H9 (cell line): ENCODE results near the gene SLC5A12. TPM values are rescaled to one million over a fixed set of nuclear protein-coding genes. Genes with fewer than 3 reads are reported as not detected.

Experiments
- DNase-seq: peaks from one replicate; pipeline ENCODE4 v3.0.0-alpha.2; 2017
- H2AFZ ChIP-seq: one replicate; pipeline ENCODE4 v1.6.1; 2013; ENCODE audit warnings: mild to moderate bottlenecking, low read length, control low read depth, moderate library complexity
- H2AK5ac ChIP-seq: 2 replicates; pipeline ENCODE4 v1.6.1; 2013; ENCODE audit warnings: low read length, control low read depth, mixed read lengths; ENCODE audit not compliant: insufficient read length
- H2BK120ac ChIP-seq: one replicate; pipeline ENCODE4 v1.6.1; 2013; ENCODE audit warnings: low read depth, mild to moderate bottlenecking, low read length, control low read depth, inconsistent platforms; ENCODE audit not compliant: poor library complexity, severe bottlenecking
- H2BK12ac ChIP-seq: 2 replicates; pipeline ENCODE4 v1.6.1; 2013; ENCODE audit warnings: low read length, control low read depth, mixed read lengths, low read depth; ENCODE audit not compliant: insufficient read length
- H2BK15ac ChIP-seq: 2 replicates; pipeline ENCODE4 v1.6.1; 2013; ENCODE audit warnings: low read depth, low read length, control low read depth
- H2BK20ac ChIP-seq: one replicate; pipeline ENCODE4 v1.6.1; 2013; ENCODE audit warnings: low read depth, mild to moderate bottlenecking, low read length, control low read depth, inconsistent platforms; ENCODE audit not compliant: poor library complexity, severe bottlenecking
- H2BK5ac ChIP-seq: 2 replicates; pipeline ENCODE4 v1.6.1; 2013; ENCODE audit warnings: low read length, control low read depth, mixed read lengths; ENCODE audit not compliant: insufficient read length
- H3K14ac ChIP-seq: 2 replicates; pipeline ENCODE4 v1.6.1; 2013; ENCODE audit warnings: low read length, control low read depth; ENCODE audit not compliant: insufficient read depth
- H3K18ac ChIP-seq: 2 replicates; pipeline ENCODE4 v1.6.1; 2013; ENCODE audit warnings: low read depth, mild to moderate bottlenecking, mixed read lengths, low read length, control low read depth; ENCODE audit not compliant: insufficient read length
- H3K23ac ChIP-seq: 2 replicates; pipeline ENCODE4 v1.6.1; 2013; ENCODE audit warnings: low read length, control low read depth, mixed read lengths, low read depth; ENCODE audit not compliant: insufficient read length
- H3K23me2 ChIP-seq: 2 replicates; pipeline ENCODE4 v1.6.1; 2013; ENCODE audit warnings: low read depth, mild to moderate bottlenecking, mixed read lengths, low read length, control low read depth; ENCODE audit not compliant: insufficient read length, poor library complexity, severe bottlenecking
- H3K27ac ChIP-seq: 2 replicates; pipeline ENCODE4 v1.5.1; 2013; ENCODE audit warnings: low read length, control low read depth, mixed read lengths, low read depth; ENCODE audit not compliant: insufficient read length
- H3K27me3 ChIP-seq: 2 replicates; pipeline ENCODE4 v1.6.1; 2013; ENCODE audit warnings: low read length, control low read depth, inconsistent platforms; ENCODE audit not compliant: insufficient read depth
- H3K4ac ChIP-seq: 2 replicates; pipeline ENCODE4 v1.6.1; 2013; ENCODE audit warnings: low read depth, mild to moderate bottlenecking, control low read depth, inconsistent platforms, low read length, moderate library complexity
- H3K4me1 ChIP-seq: 2 replicates; pipeline ENCODE4 v1.6.1; 2013; ENCODE audit warnings: low read length, control low read depth, inconsistent platforms; ENCODE audit not compliant: insufficient read depth
- H3K4me2 ChIP-seq: 2 replicates; pipeline ENCODE4 v1.6.1; 2013; ENCODE audit warnings: low read length, control low read depth, mixed read lengths; ENCODE audit not compliant: insufficient read length, insufficient read depth
- H3K56ac ChIP-seq: 2 replicates; pipeline ENCODE4 v1.6.1; 2013; ENCODE audit warnings: low read depth, mild to moderate bottlenecking, mixed read lengths, low read length, control low read depth; ENCODE audit not compliant: insufficient read length
- H3K79me1 ChIP-seq: 2 replicates; pipeline ENCODE4 v1.6.1; 2013; ENCODE audit warnings: low read depth, mild to moderate bottlenecking, moderate library complexity, low read length, control low read depth, inconsistent platforms; ENCODE audit not compliant: insufficient read depth, poor library complexity, severe bottlenecking
- H3K79me2 ChIP-seq: 2 replicates; pipeline ENCODE4 v1.6.1; 2013; ENCODE audit warnings: low read length, control low read depth, inconsistent platforms; ENCODE audit not compliant: insufficient read depth
- H3K9ac ChIP-seq: 2 replicates; pipeline ENCODE4 v1.6.1; 2013; ENCODE audit warnings: low read length, control low read depth, mixed read lengths; ENCODE audit not compliant: insufficient read length; ENCODE audit errors: extremely low read depth
- H3K9me3 ChIP-seq: one replicate; pipeline ENCODE4 v1.6.1; 2013; ENCODE audit warnings: low read depth, low read length, inconsistent platforms; ENCODE audit not compliant: control insufficient read depth
- H3T11ph ChIP-seq: one replicate; pipeline ENCODE4 v1.6.1; 2013; ENCODE audit warnings: mild to moderate bottlenecking, low read length, control low read depth, inconsistent platforms
- H4K20me1 ChIP-seq: one replicate; pipeline ENCODE4 v1.6.1; 2013; ENCODE audit not compliant: control insufficient read depth, insufficient read length, insufficient read depth
- H4K5ac ChIP-seq: 2 replicates; pipeline ENCODE4 v1.6.1; 2013; ENCODE audit warnings: low read depth, mild to moderate bottlenecking, mixed read lengths, low read length, control low read depth; ENCODE audit not compliant: insufficient read length
- H4K8ac ChIP-seq: replicated peaks from 2 replicates; pipeline ENCODE4 v1.6.1; 2013; ENCODE audit warnings: low read length, control low read depth, mixed read lengths, low read depth; ENCODE audit not compliant: insufficient read length
- H4K91ac ChIP-seq: 2 replicates; pipeline ENCODE4 v1.6.1; 2013; ENCODE audit warnings: low read depth, mild to moderate bottlenecking, moderate library complexity, mixed read lengths, low read length, control low read depth; ENCODE audit not compliant: insufficient read length
- H3K27ac Mint-ChIP-seq, 3 experiments: 2 replicates in 2 of 3; 3 replicates in 1 of 3; pipeline ENCODE4 v1.8.0; 2020 to 2021; ENCODE audit warnings: mixed read lengths in 3 of 3, mild to moderate bottlenecking in 1 of 3, moderate library complexity in 1 of 3
- H3K27me3 Mint-ChIP-seq: 2 replicates; pipeline ENCODE4 v1.8.0; 2021; ENCODE audit warnings: low read depth, mild to moderate bottlenecking, moderate library complexity, mixed read lengths
- H3K36me3 Mint-ChIP-seq, 3 experiments: 2 replicates in 2 of 3; 3 replicates in 1 of 3; pipeline ENCODE4 v1.8.0; 2020 to 2021; ENCODE audit warnings: low read depth in 3 of 3, mixed read lengths in 3 of 3; ENCODE audit not compliant: insufficient read depth in 1 of 3
- H3K4me1 Mint-ChIP-seq, 2 experiments: 2 replicates each; pipeline ENCODE4 v1.8.0; 2020; ENCODE audit warnings: mixed read lengths in 2 of 2
- H3K4me3 Mint-ChIP-seq, 2 experiments: 2 replicates in 1 of 2; 3 replicates in 1 of 2; pipeline ENCODE4 v1.8.0; 2020 to 2021; ENCODE audit warnings: mild to moderate bottlenecking in 2 of 2, mixed read lengths in 2 of 2, moderate library complexity in 1 of 2
- H3K9me3 Mint-ChIP-seq, 2 experiments: 2 replicates in 1 of 2; 3 replicates in 1 of 2; pipeline ENCODE4 v1.8.0; 2020; ENCODE audit warnings: mild to moderate bottlenecking in 2 of 2, mixed read lengths in 2 of 2, moderate library complexity in 1 of 2
- CTCF ChIP-seq: fragments of 200-600 bp; sonication (generic); conservative IDR thresholded peaks from 3 replicates; pipeline ENCODE4 v1.8.0; 2021; ENCODE audit warnings: antibody characterized with exemption, mild to moderate bottlenecking
- WGBS: extraction: QIAGEN DNeasy Blood & Tissue Kit; methylation state at CpG from one replicate; pipeline ENCODE4 v1.1.7; 2013; ENCODE audit warnings: missing lambda C conversion rate, low lambda C conversion rate, mixed read lengths; ENCODE audit not compliant: insufficient read length; ENCODE audit errors: extremely low coverage; 5-methylcytosine and 5-hydroxymethylcytosine counted together
- total RNA-seq: library from RNA; stranded (reverse); gene quantifications from 2 replicates; pipeline ENCODE4 v1.2.1, GENCODE V29; 2021

The SLC5A12 gene
- total RNA-seq, 1 experiment from 2014 or later = 2.7 TPM

- Histone ChIP-seq H4K5ac (no peak overlapping the region), H3K9me3 (no peaks in the 10 kb centered on the region), H3K18ac (no peak overlapping the region), H4K20me1 (no peaks in the 10 kb centered on the region), H3K56ac (no peak overlapping the region), H3K79me2 (no peaks in the 10 kb centered on the region), H4K8ac (no peak overlapping the region), H2AFZ (no peak overlapping the region), H3K27me3 (no peaks in the 10 kb centered on the region), H2AK5ac (no peak overlapping the region), H2BK15ac (no peak overlapping the region), H4K91ac (no peak overlapping the region), H3K23ac (no peak overlapping the region), H2BK12ac (no peak overlapping the region), H3K4ac (no peak overlapping the region), H3K27ac (no peak overlapping the region), H3K4me2 (no peak overlapping the region), H3T11ph (no peak overlapping the region), H3K14ac (no peak overlapping the region), H2BK20ac (no peak overlapping the region), H2BK120ac (no peak overlapping the region), H3K79me1 (no peaks in the 10 kb centered on the region), H3K9ac (no peak overlapping the region), H3K4me1 (no peaks in the 10 kb centered on the region), H3K23me2 (no peaks in the 10 kb centered on the region), H2BK5ac (no peak overlapping the region)
- no peak for DNase-seq
- Mint-ChIP-seq H3K27me3 (no peaks in the 10 kb centered on the region), H3K4me1 (no peaks in the 10 kb centered on the region), H3K36me3 (no peaks in the 10 kb centered on the region; a peak in 1 of 7 replicates), H3K9me3 (no peaks in the 10 kb centered on the region), H3K4me3 (no peak overlapping the region), H3K27ac (no peak overlapping the region)
- no peak for TF ChIP-seq CTCF
- WGBS = no CpG with 5 or more reads among the region's 2 CpGs
These were observed 45.2 kb downstream of the SLC5A12 start for GRCh38 chr11:26676641-26677040.
